Measurements from ENCODE around the gene TBC1D14.

- TF ChIP-seq, protein P1, sequence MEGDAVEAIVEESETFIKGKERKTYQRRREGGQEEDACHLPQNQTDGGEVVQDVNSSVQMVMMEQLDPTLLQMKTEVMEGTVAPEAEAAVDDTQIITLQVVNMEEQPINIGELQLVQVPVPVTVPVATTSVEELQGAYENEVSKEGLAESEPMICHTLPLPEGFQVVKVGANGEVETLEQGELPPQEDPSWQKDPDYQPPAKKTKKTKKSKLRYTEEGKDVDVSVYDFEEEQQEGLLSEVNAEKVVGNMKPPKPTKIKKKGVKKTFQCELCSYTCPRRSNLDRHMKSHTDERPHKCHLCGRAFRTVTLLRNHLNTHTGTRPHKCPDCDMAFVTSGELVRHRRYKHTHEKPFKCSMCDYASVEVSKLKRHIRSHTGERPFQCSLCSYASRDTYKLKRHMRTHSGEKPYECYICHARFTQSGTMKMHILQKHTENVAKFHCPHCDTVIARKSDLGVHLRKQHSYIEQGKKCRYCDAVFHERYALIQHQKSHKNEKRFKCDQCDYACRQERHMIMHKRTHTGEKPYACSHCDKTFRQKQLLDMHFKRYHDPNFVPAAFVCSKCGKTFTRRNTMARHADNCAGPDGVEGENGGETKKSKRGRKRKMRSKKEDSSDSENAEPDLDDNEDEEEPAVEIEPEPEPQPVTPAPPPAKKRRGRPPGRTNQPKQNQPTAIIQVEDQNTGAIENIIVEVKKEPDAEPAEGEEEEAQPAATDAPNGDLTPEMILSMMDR (IDR thresholded peaks at IDR 0.05) = no peak
- no peak for TF ChIP-seq POLR2A (IDR thresholded peaks at IDR 0.05)
Observed at GRCh38 chr4:6910960-6911874, 1.6 kb downstream of the TBC1D14 start.

Data from heart left ventricle (tissue), 13 donors.